ENCODE results near the gene KCNK5. TPM values are rescaled to one million over a fixed set of nuclear protein-coding genes. Genes with fewer than 3 reads are reported as not detected.

KCNK5 gene
- total and polyA plus RNA-seq, 9 of the 15 experiments (the other 6 are each of a cell fraction or from before 2014, with no cell fraction given): 1.5 to 45.8 (median 25.8) TPM

DNA sequence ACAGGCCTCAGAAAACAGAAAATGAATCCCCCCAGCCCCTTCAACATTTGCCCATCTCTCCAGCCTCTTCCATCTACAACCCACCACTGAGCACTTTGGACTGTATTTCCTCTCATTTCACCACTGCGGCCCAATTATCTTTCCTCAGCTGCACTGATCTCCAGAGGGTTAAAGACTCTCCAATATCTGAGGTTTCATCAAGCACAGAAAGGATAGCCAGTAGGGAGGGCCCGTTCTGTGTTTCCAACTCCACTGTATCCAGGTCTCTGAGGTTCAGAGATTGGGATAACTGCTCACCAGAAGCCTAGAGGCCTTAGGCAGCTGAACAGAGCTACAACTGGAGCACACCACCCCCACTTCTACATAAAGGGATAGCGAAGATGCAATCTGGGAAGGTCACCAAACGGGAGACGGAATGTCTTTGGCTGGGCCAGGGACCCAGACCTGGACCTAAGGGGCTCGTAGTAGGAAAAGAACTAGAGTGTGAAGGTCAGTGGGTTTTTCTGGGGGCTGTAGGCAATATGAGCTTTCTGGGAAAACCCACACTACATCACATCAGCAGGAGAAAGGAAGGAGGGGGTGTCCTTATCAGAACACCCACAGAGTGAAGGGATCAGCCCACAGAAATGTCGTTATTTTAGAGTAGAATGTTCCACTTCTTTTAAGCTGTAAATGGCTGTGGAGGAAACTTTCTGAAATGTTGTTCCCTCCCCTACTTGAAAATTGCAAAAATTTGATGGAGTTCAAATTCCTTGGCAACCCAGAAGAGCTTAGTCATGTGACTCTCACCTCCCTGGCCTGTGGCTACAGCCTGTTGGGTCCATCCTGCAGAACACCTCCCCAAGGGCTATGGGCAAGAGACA lies 7.3 kb downstream of the KCNK5 start (continued):
- no peak for TF ChIP-seq MCM3 (IDR thresholded peaks at IDR 0.05)
- no peak for TF ChIP-seq BCL6 (CRISPR knock-in tag; IDR thresholded peaks at IDR 0.05)
- no peak for TF ChIP-seq EHMT2 (IDR thresholded peaks at IDR 0.05)
- TF ChIP-seq, protein P1, sequence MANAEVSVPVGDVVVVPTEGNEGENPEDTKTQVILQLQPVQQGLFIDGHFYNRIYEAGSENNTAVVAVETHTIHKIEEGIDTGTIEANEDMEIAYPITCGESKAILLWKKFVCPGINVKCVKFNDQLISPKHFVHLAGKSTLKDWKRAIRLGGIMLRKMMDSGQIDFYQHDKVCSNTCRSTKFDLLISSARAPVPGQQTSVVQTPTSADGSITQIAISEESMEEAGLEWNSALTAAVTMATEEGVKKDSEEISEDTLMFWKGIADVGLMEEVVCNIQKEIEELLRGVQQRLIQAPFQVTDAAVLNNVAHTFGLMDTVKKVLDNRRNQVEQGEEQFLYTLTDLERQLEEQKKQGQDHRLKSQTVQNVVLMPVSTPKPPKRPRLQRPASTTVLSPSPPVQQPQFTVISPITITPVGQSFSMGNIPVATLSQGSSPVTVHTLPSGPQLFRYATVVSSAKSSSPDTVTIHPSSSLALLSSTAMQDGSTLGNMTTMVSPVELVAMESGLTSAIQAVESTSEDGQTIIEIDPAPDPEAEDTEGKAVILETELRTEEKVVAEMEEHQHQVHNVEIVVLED (CRISPR knock-in tag; IDR thresholded peaks at IDR 0.05): no peak
- TF ChIP-seq, protein P2, sequence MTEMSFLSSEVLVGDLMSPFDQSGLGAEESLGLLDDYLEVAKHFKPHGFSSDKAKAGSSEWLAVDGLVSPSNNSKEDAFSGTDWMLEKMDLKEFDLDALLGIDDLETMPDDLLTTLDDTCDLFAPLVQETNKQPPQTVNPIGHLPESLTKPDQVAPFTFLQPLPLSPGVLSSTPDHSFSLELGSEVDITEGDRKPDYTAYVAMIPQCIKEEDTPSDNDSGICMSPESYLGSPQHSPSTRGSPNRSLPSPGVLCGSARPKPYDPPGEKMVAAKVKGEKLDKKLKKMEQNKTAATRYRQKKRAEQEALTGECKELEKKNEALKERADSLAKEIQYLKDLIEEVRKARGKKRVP (CRISPR knock-in tag; IDR thresholded peaks at IDR 0.05): no peak
- TF ChIP-seq ERF (CRISPR knock-in tag; IDR thresholded peaks at IDR 0.05): no peak
- TF ChIP-seq GABPB1 (CRISPR knock-in tag; IDR thresholded peaks at IDR 0.05): no peak
- TF ChIP-seq, protein P3, sequence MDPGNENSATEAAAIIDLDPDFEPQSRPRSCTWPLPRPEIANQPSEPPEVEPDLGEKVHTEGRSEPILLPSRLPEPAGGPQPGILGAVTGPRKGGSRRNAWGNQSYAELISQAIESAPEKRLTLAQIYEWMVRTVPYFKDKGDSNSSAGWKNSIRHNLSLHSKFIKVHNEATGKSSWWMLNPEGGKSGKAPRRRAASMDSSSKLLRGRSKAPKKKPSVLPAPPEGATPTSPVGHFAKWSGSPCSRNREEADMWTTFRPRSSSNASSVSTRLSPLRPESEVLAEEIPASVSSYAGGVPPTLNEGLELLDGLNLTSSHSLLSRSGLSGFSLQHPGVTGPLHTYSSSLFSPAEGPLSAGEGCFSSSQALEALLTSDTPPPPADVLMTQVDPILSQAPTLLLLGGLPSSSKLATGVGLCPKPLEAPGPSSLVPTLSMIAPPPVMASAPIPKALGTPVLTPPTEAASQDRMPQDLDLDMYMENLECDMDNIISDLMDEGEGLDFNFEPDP (CRISPR knock-in tag; IDR thresholded peaks at IDR 0.05): no peak
- TF ChIP-seq KDM1A (IDR thresholded peaks at IDR 0.05): peak in 1 of 2 experiments; percentile 37; a peak in 1 of 4 replicates
- peak; percentile 87 for TF ChIP-seq ARID1B (IDR thresholded peaks at IDR 0.05)
- TF ChIP-seq MEF2D (tag; conservative IDR thresholded peaks at IDR 0.05; ENCODE audit: low read depth): no peak
- no peak for TF ChIP-seq MTF1 (CRISPR knock-in tag; IDR thresholded peaks at IDR 0.05; ENCODE audit: borderline replicate concordance)
- TF ChIP-seq, protein P4, sequence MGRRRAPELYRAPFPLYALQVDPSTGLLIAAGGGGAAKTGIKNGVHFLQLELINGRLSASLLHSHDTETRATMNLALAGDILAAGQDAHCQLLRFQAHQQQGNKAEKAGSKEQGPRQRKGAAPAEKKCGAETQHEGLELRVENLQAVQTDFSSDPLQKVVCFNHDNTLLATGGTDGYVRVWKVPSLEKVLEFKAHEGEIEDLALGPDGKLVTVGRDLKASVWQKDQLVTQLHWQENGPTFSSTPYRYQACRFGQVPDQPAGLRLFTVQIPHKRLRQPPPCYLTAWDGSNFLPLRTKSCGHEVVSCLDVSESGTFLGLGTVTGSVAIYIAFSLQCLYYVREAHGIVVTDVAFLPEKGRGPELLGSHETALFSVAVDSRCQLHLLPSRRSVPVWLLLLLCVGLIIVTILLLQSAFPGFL (CRISPR knock-in tag; IDR thresholded peaks at IDR 0.05): no peak
- no peak for TF ChIP-seq SREBF2 (CRISPR knock-in tag; IDR thresholded peaks at IDR 0.05)
- TF ChIP-seq ELF2 (CRISPR knock-in tag; IDR thresholded peaks at IDR 0.05): no peak
- TF ChIP-seq POLR2A (conservative IDR thresholded peaks at IDR 0.05): 0 out of 2 replicates have a peak, but pooled peaks have one; percentile 10
- no peak for TF ChIP-seq NCOA4 (IDR thresholded peaks at IDR 0.05; ENCODE audit: partially characterized antibody)
- TF ChIP-seq ETV5 (CRISPR knock-in tag; IDR thresholded peaks at IDR 0.05; ENCODE audit: low read depth): peak; percentile 19; the same call in 1 of the 2 replicates
- no peak for TF ChIP-seq SUPT5H (IDR thresholded peaks at IDR 0.05)
- TF ChIP-seq HDAC3 (IDR thresholded peaks at IDR 0.05; ENCODE audit: borderline replicate concordance, partially characterized antibody): no peak
- TF ChIP-seq BRD4 (IDR thresholded peaks at IDR 0.05): no peak
- TF ChIP-seq CCAR2 (IDR thresholded peaks at IDR 0.05; ENCODE audit: low read depth, low read length): no peak
- TF ChIP-seq ZNF77 (CRISPR knock-in tag; IDR thresholded peaks at IDR 0.05): no peak
- TF ChIP-seq, protein P5, sequence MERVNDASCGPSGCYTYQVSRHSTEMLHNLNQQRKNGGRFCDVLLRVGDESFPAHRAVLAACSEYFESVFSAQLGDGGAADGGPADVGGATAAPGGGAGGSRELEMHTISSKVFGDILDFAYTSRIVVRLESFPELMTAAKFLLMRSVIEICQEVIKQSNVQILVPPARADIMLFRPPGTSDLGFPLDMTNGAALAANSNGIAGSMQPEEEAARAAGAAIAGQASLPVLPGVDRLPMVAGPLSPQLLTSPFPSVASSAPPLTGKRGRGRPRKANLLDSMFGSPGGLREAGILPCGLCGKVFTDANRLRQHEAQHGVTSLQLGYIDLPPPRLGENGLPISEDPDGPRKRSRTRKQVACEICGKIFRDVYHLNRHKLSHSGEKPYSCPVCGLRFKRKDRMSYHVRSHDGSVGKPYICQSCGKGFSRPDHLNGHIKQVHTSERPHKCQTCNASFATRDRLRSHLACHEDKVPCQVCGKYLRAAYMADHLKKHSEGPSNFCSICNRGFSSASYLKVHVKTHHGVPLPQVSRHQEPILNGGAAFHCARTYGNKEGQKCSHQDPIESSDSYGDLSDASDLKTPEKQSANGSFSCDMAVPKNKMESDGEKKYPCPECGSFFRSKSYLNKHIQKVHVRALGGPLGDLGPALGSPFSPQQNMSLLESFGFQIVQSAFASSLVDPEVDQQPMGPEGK (CRISPR knock-in tag; IDR thresholded peaks at IDR 0.05; ENCODE audit: borderline replicate concordance): no peak
